OCI-LY1 (cell line): Measurements from ENCODE around the gene TMEM92.

Experiments used
- EZH2 ChIP-seq: fragments of 200-600 bp; sonication (generic), shearing (Covaris generic); IDR thresholded peaks from 2 replicates; pipeline ENCODE4 v1.8.0; 2017; ENCODE audit warnings: borderline replicate concordance, mixed run types, mild to moderate bottlenecking, antibody characterized with exemption, low read length, moderate library complexity, mixed read lengths
- TF ChIP-seq, protein P1 (sequence below): fragments of 200-600 bp; sonication (generic), shearing (Covaris generic); IDR thresholded peaks from 2 replicates; pipeline ENCODE4 v1.5.1; 2017; ENCODE audit warnings: mild to moderate bottlenecking, antibody characterized with exemption, low read length, moderate library complexity, mixed read lengths

DNA sequence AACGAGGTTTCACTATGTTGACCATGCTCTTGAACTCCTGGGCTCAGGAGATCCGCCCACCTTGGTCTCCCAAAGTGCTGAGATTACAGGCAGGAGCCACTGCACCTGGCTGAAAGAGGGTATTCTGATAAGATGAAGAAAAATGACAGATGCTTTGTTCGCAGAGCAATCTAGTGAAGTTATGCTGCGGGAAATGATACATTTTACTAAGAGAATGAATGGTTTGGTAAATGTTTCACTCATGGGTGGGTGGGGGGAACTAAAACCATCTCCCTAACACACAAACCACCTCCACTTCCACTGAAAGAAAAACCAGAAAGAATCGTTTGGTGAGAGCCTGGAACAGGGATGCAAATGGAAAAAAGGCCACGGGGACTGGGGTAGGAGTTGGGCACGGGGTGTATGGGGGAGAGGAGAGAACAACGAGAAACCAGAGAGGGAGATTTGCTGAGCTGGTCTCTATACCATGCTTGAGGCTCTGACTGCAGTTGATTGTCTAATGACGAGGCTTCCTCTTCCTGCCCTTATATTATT is 52.6 kb downstream of the TMEM92 start:
- TF ChIP-seq, protein P1, sequence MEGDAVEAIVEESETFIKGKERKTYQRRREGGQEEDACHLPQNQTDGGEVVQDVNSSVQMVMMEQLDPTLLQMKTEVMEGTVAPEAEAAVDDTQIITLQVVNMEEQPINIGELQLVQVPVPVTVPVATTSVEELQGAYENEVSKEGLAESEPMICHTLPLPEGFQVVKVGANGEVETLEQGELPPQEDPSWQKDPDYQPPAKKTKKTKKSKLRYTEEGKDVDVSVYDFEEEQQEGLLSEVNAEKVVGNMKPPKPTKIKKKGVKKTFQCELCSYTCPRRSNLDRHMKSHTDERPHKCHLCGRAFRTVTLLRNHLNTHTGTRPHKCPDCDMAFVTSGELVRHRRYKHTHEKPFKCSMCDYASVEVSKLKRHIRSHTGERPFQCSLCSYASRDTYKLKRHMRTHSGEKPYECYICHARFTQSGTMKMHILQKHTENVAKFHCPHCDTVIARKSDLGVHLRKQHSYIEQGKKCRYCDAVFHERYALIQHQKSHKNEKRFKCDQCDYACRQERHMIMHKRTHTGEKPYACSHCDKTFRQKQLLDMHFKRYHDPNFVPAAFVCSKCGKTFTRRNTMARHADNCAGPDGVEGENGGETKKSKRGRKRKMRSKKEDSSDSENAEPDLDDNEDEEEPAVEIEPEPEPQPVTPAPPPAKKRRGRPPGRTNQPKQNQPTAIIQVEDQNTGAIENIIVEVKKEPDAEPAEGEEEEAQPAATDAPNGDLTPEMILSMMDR = no peak
- TF ChIP-seq EZH2 = no peak
